Hair follicle dermal papilla cell (primary cell): ENCODE results near the gene DYNC1LI1. TPM values are rescaled to one million over a fixed set of nuclear protein-coding genes. Genes with fewer than 3 reads are reported as not detected.

Experiments
- small RNA-seq: library from RNA; depleted of rRNA; stranded (forward); fragments of <200 nt; gene quantifications from one replicate; pipeline ENCODE3, GENCODE V24; 2012
- total RNA-seq: library from RNA; depleted of rRNA; stranded (reverse); fragments of >200 nt; gene quantifications from 2 replicates; pipeline ENCODE4 v1.2.3, GENCODE V29; 2012

The DYNC1LI1 gene
- 48.8 and 52.7 TPM in 2 replicates for total RNA-seq

GRCh38 chr3:32570421-32571191 is at the start of gene DYNC1LI1:
DYNC1LI1 (minus strand) TSS chr3:32570858; CDS start chr3:32570770, 88 bp downstream.

GRCh38 chr3:32502118-32502945 is 68.3 kb downstream of the DYNC1LI1 start, which contains the start of gene CMTM6:
CMTM6 (minus strand) TSS chr3:32502852; CDS start chr3:32502745, 107 bp downstream.

Small RNAs within 50 kb of the gene (small RNA-seq; reads per million reads assigned to genes)
- not detected for gene MIR548AY

Other genes with a start within 250 kb of the DYNC1LI1 start
- 4.3 and 6.2 TPM in 2 replicates for gene CMTM7, start 179.0 kb downstream of the DYNC1LI1 start, total RNA-seq
- 58.4 and 58.7 TPM in 2 replicates for gene CMTM6, start 68.0 kb downstream of the DYNC1LI1 start, total RNA-seq
- gene CNOT10, start 114.3 kb upstream of the DYNC1LI1 start, total RNA-seq = 21.6 and 25.8 TPM in 2 replicates
- gene TRIM71, start 247.1 kb upstream of the DYNC1LI1 start, total RNA-seq = not detected in 2 replicates